SU-DHL-6 (cell line): ENCODE data around the gene ITIH4.

ENCODE experiments used
- H2AFZ ChIP-seq: fragments of 200-600 bp; sonication (generic); 2 replicates; pipeline ENCODE4 v1.6.1; 2014; ENCODE audit warnings: low read depth, mild to moderate bottlenecking, moderate library complexity, mixed read lengths, antibody characterized with exemption, low read length; ENCODE audit not compliant: severe bottlenecking
- H3F3A ChIP-seq: fragments of 200-600 bp; shearing (Covaris generic); 2 replicates; pipeline ENCODE4 v1.6.0; 2016; ENCODE audit warnings: antibody characterized with exemption, mild to moderate bottlenecking; ENCODE audit not compliant: insufficient read depth
- H3K27ac ChIP-seq: fragments of 200-600 bp; sonication (generic); 2 replicates; pipeline ENCODE4 v1.5.1; 2016; ENCODE audit warnings: low read depth, mild to moderate bottlenecking, low read length, moderate library complexity, mixed read lengths
- H3K27me3 ChIP-seq: fragments of 200-600 bp; sonication (generic), shearing (Covaris generic); 2 replicates; pipeline ENCODE4 v1.6.0; 2014; ENCODE audit warnings: mild to moderate bottlenecking, low read length
- H3K36me3 ChIP-seq: fragments of 200-600 bp; sonication (generic); 2 replicates; pipeline ENCODE4 v1.6.1; 2014; ENCODE audit warnings: mild to moderate bottlenecking, low read length, mixed read lengths
- H3K4me2 ChIP-seq: fragments of 300-600, 200-600 bp; shearing (Covaris generic), sonication (generic); 2 replicates; pipeline ENCODE4 v1.6.0; 2014; ENCODE audit warnings: low read length, low read depth, mild to moderate bottlenecking; ENCODE audit not compliant: poor library complexity, severe bottlenecking
- H3K4me3 ChIP-seq: fragments of 200-600 bp; sonication (generic); 2 replicates; pipeline ENCODE4 v1.5.1; 2014; ENCODE audit warnings: antibody characterized with exemption, low read length, mild to moderate bottlenecking, mixed read lengths; ENCODE audit not compliant: insufficient read depth, poor library complexity, severe bottlenecking
- H3K79me2 ChIP-seq: fragments of 200-600 bp; sonication (generic); 2 replicates; pipeline ENCODE4 v1.6.1; 2014; ENCODE audit warnings: mild to moderate bottlenecking, low read length, moderate library complexity; ENCODE audit not compliant: insufficient read depth
- H3K9ac ChIP-seq: fragments of 200-600 bp; sonication (generic); 2 replicates; pipeline ENCODE4 v1.7.0; 2014; ENCODE audit warnings: mild to moderate bottlenecking, low read length
- H3K9me2 ChIP-seq: fragments of 200-600 bp; sonication (generic); replicated peaks from 2 replicates; pipeline ENCODE4 v1.6.1; 2014; ENCODE audit warnings: low read length; ENCODE audit not compliant: insufficient read depth
- H3K9me3 ChIP-seq: fragments of 200-600 bp; sonication (generic); 2 replicates; pipeline ENCODE4 v1.6.1; 2014; ENCODE audit warnings: low read length, mixed read lengths; ENCODE audit not compliant: insufficient read depth
- H4K20me1 ChIP-seq: fragments of 200-600 bp; sonication (generic); 2 replicates; pipeline ENCODE4 v1.6.1; 2014; ENCODE audit warnings: low read depth, mild to moderate bottlenecking, antibody characterized with exemption, low read length, moderate library complexity, mixed read lengths
- CTCF ChIP-seq: fragments of 200-600 bp; sonication (generic); IDR thresholded peaks from one replicate; pipeline ENCODE4 v1.5.1; 2017; ENCODE audit warnings: antibody characterized with exemption, mild to moderate bottlenecking, low read length, moderate library complexity; ENCODE audit not compliant: insufficient read depth, poor library complexity, severe bottlenecking
- EZH2phosphoT487 ChIP-seq: fragments of 200-600 bp; sonication (generic), shearing (Covaris generic); conservative IDR thresholded peaks from 2 replicates; pipeline ENCODE4 v1.6.1; 2018; ENCODE audit warnings: mild to moderate bottlenecking, antibody characterized with exemption, low read length, moderate library complexity, mixed read lengths

ITIH4 gene

GRCh38 chr3:52827441-52827840 lies 3.0 kb downstream of the ITIH4 start:
- H3K4me2 ChIP-seq, result no peak overlapping the region
- no peaks in the 10 kb centered on the region for H3K9me3 ChIP-seq
- no peak overlapping the region for H3K27ac ChIP-seq
- H3K9ac ChIP-seq, result no peak overlapping the region
- no peak overlapping the region for H3K4me3 ChIP-seq
- no peaks in the 10 kb centered on the region for H3K9me2 ChIP-seq
- TF ChIP-seq CTCF, result no peak
- no peak for TF ChIP-seq EZH2phosphoT487
- no peaks in the 10 kb centered on the region for H3K27me3 ChIP-seq
- H2AFZ ChIP-seq, result no peak overlapping the region
- H3F3A ChIP-seq, result no peaks in the 10 kb centered on the region
- no peaks in the 10 kb centered on the region for H4K20me1 ChIP-seq
- no peaks in the 10 kb centered on the region for H3K36me3 ChIP-seq
- H3K79me2 ChIP-seq, result no peaks in the 10 kb centered on the region

DNA sequence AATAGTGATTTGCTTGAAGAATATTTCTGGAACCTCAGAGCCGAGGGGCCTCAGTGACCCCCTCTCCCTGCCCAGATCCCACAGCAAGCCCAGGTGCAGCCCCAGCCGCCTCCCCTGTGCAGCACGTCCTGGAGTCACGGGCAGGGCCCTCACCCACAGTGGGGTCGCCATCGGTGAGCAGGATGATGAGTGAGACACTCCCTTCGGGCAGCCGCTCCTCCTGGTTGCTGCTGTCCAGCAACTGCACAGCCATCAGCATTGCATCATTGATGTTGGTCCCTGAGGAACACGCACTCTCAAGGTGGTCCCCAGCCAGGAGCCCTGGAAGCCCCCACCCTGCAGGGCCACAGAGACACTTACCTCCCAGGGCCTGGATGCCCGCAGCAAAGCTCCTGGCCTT lies 6.4 kb downstream of the ITIH4 start:
- TF ChIP-seq EZH2phosphoT487 (no peak), CTCF (no peak)
- Histone ChIP-seq H3K9ac (no peak overlapping the region), H3K79me2 (no peaks in the 10 kb centered on the region), H2AFZ (no peak overlapping the region), H3K36me3 (no peaks in the 10 kb centered on the region), H3K9me2 (no peaks in the 10 kb centered on the region), H3F3A (no peaks in the 10 kb centered on the region), H3K27me3 (no peaks in the 10 kb centered on the region), H3K27ac (no peak overlapping the region), H3K4me3 (no peak overlapping the region), H4K20me1 (no peaks in the 10 kb centered on the region), H3K9me3 (no peaks in the 10 kb centered on the region), H3K4me2 (no peak overlapping the region)

DNA sequence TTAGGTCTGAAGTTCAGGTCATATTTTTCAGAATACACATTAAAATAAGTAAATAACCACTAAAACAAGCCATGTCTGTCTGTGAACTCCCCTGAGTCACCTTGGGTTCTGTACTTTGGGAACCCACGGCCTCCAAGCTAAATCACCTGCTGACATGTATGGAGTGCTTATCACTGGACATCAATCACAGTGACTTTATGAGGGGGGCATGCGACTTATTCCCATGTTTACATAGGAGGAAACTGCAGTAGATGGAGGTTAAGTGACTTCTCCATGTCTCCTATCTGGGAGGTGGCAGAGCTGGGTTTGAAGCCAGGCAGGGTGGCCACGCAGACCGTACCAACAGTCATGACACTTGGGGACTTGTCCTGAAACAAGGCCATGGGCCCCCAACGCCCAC lies 8.1 kb downstream of the ITIH4 start:
- no peaks in the 10 kb centered on the region for H3K9me2 ChIP-seq
- TF ChIP-seq CTCF, result no peak
- no peak for TF ChIP-seq EZH2phosphoT487
- no peaks in the 10 kb centered on the region for H4K20me1 ChIP-seq
- no peak overlapping the region for H3K27ac ChIP-seq
- no peaks in the 10 kb centered on the region for H3F3A ChIP-seq
- H3K9ac ChIP-seq, result no peak overlapping the region
- no peak overlapping the region for H3K4me2 ChIP-seq
- H3K4me3 ChIP-seq, result no peak overlapping the region
- no peaks in the 10 kb centered on the region for H3K27me3 ChIP-seq
- no peaks in the 10 kb centered on the region for H3K36me3 ChIP-seq
- H3K79me2 ChIP-seq, result no peaks in the 10 kb centered on the region
- H3K9me3 ChIP-seq, result no peaks in the 10 kb centered on the region
- H2AFZ ChIP-seq, result no peak overlapping the region

- Histone ChIP-seq H3K4me3 (no peak overlapping the region), H3K27ac (no peak overlapping the region), H3K27me3 (no peaks in the 10 kb centered on the region), H2AFZ (no peak overlapping the region), H4K20me1 (no peaks in the 10 kb centered on the region), H3K9me2 (no peaks in the 10 kb centered on the region), H3K9me3 (no peaks in the 10 kb centered on the region), H3K4me2 (no peak overlapping the region), H3K36me3 (no peaks in the 10 kb centered on the region), H3K9ac (no peak overlapping the region), H3F3A (no peaks in the 10 kb centered on the region), H3K79me2 (no peaks in the 10 kb centered on the region)
- TF ChIP-seq CTCF (peak; percentile 92), EZH2phosphoT487 (no peak)
Observed at GRCh38 chr3:52820736-52821135, 9.7 kb downstream of the ITIH4 start.
